Cerebellar cortex (tissue), 1 donor: ENCODE data around the gene SOS1.
"Not testable (repeated sequence)": the region's sequence is repeated elsewhere in the genome, so short reads cannot be mapped to it uniquely, and the experiment has no call there.

Source experiments
- DNase-seq: peaks from one replicate; pipeline ENCODE4 v3.0.0-alpha.2; 2015; ENCODE audit warnings: low spot score

SOS1 gene

DNA sequence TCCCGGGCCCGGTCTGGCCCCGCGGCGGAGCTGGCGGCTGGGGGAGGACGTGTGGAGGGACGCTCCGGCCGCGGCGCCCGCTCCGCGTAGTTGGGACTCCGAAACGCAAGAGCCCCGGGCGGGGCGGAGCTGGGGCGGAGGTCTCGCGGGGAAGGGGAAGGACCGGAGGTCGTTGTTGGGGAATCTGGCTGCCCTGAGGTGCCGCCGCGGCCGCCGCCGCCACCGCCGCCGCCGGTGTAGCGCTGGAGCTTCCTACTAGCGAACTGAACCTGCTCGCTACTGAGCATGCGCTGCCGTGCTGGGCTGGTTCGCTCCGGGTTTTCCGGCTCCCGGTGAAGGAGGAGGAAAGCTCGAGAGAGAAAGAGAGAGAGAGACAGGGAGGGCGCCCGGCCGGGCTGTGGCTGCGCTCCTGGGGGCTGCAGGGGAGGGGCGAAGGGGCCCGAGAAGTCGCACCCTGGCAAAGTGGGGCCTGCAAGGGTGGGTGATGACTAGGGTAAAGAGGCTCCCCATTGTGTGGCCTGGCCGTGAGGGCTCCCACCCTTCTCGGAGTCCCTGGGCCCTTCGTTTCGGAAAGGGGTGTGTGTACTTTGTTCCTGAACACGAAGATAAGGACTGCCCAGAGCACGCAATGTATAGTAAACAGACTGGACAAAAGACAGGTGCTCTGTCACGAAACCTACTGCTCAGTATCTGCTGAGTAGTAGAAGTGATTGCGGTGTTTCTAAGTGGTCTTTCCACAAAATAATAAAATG lies at the start of gene SOS1:
Gene SOS1 (minus strand): TSS at position 281 of the 752 bp plus-strand sequence. CDS start 629 bp downstream, outside the sequence.
- DNase-seq = peak; percentile 95

DNA sequence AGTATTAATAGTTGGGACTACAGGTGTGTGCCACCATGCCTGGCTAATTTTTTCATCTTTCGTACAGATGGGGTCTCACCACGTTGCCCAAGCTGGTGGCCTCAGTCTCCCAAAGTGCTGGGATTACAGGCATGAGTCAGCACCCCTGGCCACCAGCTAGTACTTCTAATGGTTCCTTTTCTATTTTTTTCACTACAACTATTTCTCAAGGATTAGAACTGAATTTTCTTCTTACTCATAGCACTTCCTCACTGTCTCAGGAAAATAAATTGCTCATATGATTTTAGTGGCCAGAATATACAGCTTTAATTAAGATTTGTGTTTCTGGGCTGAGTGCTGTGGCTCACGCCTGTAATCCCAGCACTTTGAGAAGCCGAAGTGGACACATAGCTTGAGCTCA lies 43.2 kb upstream of the SOS1 start:
- no peak for DNase-seq

DNA sequence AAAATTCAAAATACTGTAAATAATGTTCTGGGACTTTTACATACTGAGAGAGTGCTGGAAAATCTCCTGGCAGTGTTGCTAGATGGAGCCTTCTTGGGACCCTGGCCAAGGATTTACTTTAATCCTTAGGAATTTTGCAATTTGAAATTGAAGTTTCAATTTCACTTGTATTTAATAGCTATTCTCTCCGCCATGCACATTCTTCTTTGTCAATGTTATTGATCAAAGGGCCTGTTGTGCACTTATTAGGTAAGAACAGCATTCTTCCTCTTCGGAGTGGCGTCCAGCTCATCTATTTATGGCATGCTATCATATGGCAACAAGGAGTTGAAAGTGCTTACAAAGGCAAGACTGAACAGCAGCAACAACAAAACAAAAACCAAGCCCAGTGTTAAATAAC lies 40.1 kb upstream of the SOS1 start:
- no peak for DNase-seq

DNA sequence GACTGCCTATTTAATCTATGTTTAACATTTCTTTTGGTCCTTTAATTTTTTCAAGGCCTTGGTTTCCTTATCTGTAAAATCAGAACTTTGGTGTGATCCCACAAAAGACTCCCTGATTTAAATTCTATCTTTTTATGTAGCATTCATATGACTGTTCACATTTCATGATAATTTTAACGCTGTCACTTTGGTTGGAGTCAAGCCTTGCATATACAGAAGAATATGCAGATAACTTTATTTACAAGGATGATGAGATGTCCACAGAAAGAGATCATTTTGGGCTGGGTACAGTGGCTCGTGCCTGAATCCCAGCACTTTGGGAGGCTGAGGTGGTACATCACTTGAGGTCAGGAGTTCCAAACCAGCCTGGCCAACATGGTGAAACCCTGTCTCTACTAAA lies 38.4 kb upstream of the SOS1 start:
- DNase-seq = no peak

DNA sequence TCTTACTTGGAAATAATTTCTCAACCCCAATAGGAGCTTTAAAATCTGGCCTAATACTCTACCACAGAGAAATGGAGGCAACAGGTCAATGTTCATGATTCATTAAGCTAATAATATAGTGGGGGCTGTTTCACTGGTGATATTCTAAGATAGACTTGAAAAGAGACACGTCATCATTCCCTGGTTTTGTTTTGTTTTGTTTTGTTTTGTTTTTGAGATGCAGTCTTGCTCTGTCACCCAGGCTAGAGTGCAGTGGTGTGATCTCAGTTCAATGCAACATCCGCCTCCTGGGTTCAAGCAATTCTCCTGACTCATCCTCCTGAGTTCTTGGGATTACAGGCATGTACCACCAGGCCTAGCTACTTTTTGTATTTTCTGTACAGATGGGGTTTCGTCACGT lies 37.5 kb upstream of the SOS1 start:
- DNase-seq = no peak

DNA sequence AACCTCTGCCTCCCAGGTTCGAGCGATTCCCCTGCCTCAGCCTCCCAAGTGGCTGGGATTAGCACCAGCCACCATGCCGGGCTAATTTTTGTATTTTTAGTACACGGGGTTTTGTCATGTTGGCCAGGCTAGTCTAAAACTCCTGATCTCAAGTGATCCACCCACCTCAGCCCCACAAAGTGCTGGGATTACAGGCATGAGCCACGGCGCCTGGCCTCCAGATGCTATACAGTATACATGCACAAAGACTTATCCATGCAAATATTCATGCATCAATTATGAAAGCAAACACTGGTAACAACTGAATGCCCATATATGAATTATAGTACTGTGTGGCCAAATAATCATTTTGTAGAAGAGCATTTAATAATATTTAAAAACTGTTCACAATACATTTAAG lies 36.0 kb upstream of the SOS1 start:
- DNase-seq = no peak

DNA sequence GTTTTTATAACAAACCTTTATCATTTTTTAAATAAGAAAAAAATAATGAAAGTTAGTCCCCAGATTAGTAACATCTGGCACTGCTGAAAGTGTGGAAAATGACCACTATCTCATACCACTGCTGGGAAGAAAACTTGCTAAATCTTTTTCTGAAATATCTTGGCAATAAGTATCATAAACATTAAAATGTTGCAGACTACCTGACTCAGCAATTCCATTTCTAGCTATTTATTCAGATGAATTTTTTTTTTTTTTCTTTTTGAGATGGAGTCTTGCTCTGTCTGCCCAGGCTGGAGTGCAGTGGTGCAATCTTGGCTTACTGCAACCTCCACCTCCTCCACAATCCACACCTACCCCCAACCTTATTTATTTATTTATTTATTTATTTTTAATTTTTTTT lies 35.3 kb upstream of the SOS1 start:
- no peak for DNase-seq

DNA sequence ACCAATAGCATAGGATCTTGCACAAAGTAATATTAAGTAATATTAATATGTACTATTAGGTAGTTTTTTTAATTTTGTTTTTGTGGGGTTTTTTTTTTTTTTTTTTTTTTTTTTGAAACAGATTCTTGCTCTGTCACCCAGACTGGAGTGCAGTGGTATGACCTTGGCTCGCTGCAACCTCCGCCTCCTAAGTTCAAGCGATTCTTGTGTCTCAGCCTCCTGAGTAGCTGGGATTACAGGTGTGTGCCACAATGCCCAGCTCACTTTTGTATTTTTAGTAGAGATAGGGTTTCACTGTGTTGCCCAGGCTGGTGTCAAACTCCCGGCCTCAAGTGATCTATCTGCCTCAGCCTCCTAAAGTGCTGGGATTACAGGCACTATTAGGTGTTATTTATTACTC lies 34.7 kb upstream of the SOS1 start:
- DNase-seq = not testable (repeated sequence)

DNA sequence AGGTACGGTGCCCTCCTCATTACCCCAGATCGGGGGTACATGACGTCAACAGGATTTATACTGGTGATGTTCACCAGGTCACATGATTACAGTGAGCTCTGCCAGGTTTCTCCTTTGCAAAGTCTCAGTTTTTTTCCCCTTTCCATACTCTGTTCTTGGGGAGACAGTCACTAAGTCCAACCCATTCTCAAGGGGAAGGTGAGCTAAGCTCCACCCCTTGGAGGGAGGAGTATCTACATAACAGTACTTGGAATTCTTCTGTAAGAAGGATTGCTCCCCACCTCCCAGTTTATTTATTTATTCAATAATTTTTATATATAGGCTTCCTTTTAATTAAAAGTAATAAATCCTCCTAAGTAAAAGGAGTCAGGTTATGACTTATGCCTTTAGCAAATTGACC lies 34.1 kb upstream of the SOS1 start:
- DNase-seq = no peak

DNA sequence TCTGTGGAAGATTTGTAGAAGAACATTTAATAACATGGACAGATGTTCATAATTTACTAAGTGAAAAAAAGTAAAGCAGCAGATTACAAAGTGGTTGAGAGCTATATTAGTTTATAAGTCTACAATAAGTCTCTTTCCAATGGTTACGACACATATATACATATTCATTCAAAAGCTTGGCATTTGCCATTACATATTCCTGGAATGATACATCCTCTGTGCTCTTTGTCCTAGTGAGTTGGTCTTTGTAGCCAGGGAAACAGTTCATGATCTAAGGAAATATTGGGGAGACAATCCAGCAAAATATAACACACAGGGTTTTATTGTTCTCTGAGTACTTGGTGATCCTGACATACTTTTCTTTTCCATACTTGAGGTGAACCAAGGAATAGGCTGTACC lies 32.5 kb upstream of the SOS1 start:
- no peak for DNase-seq

DNA sequence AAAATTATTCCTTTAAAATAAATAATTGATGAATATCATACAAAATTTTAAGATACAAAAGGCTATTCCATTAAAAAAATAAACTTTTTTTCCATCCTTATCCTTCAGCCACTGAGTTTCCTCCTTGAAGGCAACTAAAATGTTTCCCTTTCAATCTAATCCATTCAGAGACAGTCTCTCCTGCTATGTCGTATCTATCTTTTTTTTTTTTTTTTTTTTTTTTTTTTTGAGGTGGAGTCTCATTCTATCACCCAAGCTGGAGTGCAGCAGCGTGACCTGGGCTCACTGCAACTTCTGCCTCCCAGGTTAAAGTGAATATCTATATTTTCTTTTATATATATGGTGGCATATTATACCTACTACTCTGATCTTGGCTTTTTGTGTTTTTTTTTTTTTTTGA lies 31.7 kb upstream of the SOS1 start:
- no peak for DNase-seq

DNA sequence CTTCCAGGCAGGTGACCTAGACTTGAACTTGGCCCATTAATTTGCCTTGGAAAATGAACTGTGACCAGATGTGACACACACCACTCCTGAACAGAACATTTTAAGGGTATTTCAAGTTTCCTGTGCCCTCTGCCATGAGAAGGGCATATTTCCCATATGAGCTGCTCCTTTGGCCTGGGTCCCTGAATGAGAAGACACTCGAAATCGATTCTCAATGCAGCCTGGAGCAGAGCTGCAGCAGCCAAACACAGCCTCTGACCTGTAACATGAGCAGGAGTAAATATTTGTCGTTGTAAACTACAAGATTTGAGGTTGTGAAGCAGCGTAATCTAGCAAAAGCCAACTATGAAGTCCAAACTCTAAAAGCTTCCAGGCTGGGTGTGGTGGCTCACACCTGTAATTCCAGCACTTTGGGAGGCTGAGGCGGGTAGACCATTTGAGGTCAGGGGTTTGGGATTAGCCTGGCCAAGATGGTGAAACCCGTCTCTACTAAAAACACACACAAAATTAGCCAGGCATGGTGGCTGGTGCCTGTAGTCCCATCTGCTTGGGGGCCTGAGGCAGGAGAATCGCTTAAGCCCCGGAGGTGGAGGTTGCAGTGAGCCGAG lies 30.1 kb upstream of the SOS1 start:
- DNase-seq = no peak

DNA sequence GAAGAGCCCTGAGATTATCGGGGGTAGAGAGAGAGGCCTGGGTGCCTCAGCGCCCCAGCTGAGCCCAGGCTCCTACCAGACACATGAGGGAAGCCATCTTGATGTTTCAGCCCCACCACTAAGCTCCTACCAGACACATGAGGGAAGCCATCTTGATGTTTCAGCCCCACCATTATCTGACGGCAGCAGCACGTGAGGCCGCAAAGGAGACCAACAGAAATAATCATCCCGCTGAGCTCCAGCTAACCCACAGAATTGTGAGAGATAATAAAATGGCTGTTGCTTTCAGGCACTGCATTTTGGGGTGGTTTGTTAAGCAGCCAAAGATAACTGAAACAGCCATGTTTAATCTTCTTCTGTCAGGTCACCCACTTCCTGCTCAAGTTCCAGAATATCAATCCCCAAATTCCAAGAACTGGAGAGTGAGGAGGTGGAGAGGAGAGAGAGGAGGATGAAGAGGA lies 29.3 kb upstream of the SOS1 start:
- no peak for DNase-seq

DNA sequence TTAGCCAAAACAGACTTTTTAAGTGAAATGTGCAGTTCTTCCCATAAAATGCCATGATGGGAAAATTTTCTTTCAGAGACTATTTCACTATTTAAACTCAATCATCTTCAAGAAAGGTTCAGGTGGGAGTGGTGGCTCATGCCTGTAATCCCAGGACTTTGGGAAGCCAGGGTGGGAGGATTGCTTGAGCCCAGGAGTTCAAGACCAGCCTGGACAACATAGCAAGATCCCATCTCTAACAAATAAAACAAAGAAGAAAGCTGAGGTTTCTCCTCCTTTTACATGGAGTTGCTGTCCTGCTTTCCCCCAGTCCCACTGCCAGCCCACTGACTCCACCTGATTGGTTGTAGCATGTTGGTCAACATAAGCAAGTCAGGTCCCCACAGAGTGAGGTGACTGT lies 25.8 kb upstream of the SOS1 start:
- DNase-seq = no peak

DNA sequence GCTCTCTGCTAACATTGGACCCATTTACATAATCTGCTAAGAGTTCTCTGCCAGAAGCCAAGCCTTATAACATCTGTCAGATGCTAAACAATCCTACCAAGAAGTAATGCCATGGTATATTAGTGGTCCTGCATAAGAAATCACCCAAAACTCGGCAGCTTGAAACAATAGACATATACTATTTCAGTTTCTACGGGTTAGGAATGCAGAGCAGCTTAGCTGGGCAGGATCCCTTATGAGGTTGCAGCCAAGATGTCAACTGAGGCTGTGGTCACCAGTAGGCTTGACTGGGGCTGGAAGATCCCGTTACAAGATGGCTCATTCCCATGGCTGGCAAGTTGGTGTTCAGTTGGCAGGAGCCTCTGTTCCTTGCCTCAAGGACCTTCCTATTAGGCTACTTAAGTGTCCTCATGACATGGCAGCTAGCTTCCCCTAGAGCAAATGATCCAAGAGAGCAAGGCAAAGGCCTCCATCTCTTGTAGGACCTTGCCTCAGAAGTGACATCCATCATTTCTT lies 25.1 kb upstream of the SOS1 start:
- DNase-seq = no peak

DNA sequence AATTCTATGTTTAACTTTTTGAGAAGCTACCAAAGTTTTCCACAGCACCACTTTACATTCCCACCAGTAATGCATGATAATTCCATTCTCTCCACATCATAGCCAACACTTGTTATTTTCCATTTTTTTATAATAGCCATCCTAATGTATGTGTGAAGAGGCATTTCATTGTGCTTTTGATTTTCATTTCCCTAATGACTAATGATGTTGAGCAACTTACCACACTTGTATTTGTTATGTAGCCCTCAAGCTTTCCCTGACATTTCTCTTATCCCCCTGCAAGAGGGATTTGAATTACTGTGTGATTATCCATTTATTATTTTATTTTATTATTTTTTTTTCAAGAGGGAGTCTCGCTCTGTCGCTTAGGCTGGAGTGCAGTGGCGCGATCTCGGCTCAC lies 23.6 kb upstream of the SOS1 start:
- no peak for DNase-seq

DNA sequence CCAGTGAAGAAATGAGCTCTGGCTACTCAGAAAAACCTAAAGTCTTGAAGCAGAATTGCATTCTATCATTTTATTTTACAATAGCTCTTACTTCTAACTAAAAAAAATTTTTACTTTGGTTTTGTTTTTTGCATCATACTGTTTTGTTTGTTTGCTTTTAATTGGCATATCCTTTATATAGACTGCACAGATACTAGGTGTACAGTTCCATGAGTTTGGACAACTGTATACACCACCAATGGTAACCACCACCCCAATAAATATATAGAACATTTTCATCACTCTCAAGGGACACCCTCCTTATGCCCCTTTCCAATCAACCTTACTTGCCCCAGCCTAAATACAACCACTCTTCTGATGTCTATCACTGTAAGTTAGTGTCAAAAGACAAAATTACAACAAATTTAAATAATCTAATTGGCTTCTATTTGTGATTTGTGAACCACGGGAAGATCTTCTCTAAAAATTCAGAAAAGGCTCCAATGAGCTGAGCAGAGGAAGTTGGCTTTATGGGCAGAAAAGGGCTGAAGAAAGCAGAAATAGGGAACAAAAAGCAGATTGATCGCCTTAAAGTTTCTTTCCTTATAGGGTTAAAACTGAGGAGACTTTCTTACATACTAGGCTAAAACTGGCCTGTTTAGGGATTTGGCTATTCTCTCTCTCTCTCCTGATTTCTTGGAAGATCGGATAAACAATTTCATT lies 22.2 kb upstream of the SOS1 start:
- DNase-seq = no peak

DNA sequence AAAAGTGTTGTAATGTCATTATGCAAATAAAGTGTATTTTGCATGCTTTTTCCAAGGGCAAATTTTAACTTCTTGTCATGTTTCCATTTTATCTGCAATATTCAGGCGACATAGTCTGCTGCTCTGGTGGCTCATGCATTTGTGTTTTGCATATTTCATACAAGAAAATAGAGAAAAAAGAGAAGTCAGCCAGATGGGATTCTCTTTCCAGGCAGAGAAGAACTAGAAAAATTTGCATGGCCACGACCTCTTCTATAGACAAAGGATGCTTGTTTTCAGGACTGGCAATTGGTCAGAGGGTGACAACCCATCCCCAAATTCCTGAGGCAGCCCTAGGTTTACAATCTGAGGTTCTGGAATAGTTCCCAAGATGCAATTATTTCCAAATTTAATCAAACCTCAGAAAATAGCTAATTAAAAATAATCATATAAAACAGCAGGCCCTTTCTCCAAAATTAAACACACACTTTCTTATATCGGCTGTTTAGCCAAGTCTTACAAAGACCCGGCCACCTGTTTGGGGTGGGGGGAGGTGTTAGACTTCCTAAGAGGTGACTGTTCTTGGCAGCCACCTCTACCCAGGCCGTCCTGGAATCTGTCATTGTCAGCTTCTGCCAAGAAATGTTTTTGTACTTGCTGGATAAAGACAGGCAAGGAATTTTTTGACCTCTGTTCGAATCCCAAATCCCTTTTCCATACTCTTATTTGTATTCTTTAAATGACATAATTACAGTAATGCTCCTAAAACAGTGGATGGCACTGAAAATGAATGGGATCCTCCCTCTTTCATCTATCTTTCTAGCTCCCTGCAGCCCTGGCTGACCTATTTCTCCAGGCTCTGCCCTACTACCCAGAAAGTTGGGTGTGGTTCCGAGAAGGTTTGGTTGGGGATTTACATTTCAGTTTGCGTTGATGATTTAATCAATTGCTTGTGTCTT lies 20.8 kb upstream of the SOS1 start:
- peak; percentile 79 for DNase-seq

DNA sequence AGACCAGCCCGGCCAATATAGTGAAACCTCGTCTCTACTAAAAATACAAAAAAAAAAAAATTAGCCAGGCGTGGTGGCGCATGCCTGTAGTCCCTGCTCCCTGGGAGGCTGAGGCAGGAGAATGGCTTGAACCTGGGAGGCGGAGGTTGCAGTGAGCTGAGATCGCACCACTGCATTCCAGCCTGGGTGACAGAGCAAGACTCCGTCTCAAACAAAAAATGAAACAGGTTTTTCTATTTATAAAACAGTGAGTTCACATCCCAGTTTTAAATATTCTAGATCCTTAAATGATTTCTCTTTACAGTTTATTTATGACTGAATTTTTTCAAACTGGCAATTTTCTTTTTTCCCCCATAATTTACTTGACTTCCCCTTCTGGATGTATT lies 20.1 kb upstream of the SOS1 start:
- not testable (repeated sequence) for DNase-seq

DNA sequence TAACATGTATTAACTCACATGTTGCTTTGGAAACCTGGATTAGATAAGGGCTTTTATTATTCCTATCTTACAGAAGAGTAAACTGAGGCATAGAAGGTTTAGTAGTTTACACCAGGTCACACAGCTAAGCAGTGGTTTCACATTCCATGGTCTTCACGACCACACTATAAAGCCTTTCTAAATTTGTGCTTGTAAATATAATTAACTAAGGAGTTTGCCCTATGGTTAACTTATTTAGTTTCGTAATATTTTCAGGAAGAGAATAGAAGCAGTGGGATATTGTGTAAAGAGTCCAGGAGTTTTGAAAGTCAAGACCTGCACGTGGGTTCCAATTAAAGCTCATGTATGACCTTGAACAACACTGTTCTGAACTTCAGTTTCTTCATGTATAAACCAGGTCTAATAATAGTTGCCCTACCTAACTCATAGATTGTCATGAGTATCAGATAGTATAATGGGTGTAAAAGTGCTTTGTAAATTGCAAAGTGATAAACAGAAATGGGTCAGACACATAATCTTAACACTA lies 19.5 kb upstream of the SOS1 start:
- no peak for DNase-seq

DNA sequence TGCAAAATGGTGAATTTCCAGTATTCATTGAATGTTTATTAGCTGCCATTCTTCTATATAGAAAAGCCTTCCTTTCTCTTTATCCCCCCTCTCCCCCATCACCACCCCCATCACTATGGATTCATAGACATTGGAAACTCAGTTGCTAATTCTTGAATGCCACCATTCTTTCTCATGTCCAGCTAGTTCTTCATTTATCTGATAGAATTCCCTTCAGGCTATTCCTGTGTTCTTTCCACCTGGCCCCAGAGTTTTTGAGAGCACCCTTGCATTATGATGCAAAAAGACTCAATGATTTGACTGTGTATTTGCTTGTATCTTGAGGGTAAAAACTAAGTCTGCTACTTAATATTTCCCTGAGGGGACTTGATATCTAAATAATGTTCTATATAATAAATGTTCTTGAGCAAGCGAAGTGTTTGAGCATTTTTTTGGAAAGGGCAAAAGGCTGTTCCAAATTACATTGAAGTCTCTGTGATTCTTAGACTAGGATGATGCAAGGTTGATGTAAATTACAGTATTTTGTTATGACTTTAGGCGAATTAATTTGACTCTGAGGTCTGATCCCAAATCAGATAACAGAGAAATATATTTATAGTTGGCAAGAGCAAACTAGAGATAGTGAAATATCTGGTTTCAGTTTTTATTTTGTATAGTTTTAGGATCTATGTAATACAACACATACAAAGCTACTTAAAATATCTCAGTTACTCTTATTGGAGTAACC lies 18.8 kb upstream of the SOS1 start:
- DNase-seq = no peak
